Breast epithelium (tissue), 4 donors: ENCODE measurements around the gene RBM4B. TPM values are rescaled to one million over a fixed set of nuclear protein-coding genes. Genes with fewer than 3 reads are reported as not detected.
A peak's percentile ranks its signal among the peaks of the same experiment; 100 is the strongest.

Experiments
- DNase-seq, 2 donors: peaks; one replicate each; pipeline ENCODE4 v3.0.0-alpha.2; 2019; ENCODE audit warnings: low spot score in 2 of 2
- H3K27ac ChIP-seq, 2 donors: fragments of 200-600 bp; sonication (generic) in 1 of 2; one replicate each; pipeline ENCODE4 v1.5.1; 2016 to 2019; ENCODE audit warnings: mild to moderate bottlenecking in 1 of 2
- H3K27me3 ChIP-seq, 2 donors: fragments of 200-600 bp; sonication (generic) in 1 of 2; one replicate each; pipeline versions ENCODE4 v1.5.1 to v1.6.0; 2017 to 2019; ENCODE audit warnings: control low read depth in 1 of 2, mild to moderate bottlenecking in 1 of 2
- H3K36me3 ChIP-seq: fragments of 200-600 bp; one replicate; pipeline ENCODE4 v1.5.1; 2019
- H3K4me1 ChIP-seq, 2 donors: fragments of 200-600 bp; sonication (generic); one replicate each; pipeline ENCODE4 v1.5.1; 2016 to 2019; ENCODE audit warnings: control low read depth in 1 of 2
- H3K4me3 ChIP-seq, 3 donors: fragments of 200-600 bp; sonication (generic); 1 replicate in 2 of 3; 2 replicates in 1 of 3; pipeline ENCODE4 v1.5.1; 2016 to 2019; ENCODE audit warnings: mild to moderate bottlenecking in 3 of 3, moderate library complexity in 2 of 3
- H3K9me3 ChIP-seq, 2 donors: fragments of 200-600 bp; sonication (generic) in 1 of 2; one replicate each; pipeline ENCODE4 v1.5.1; 2016 to 2019; ENCODE audit warnings: control low read depth in 1 of 2
- CTCF ChIP-seq, 3 donors: fragments of 450-650 bp; IDR thresholded peaks; one replicate each; pipeline ENCODE4 v1.5.1; 2016 to 2017; ENCODE audit warnings: antibody characterized with exemption in 3 of 3, mild to moderate bottlenecking in 3 of 3, moderate library complexity in 3 of 3
- POLR2A ChIP-seq: fragments of 450-650 bp; IDR thresholded peaks from one replicate; pipeline ENCODE4 v1.6.1; 2016; ENCODE audit warnings: antibody characterized with exemption, mild to moderate bottlenecking, moderate library complexity
- POLR2AphosphoS5 ChIP-seq, 3 donors: sonication (generic); formaldehyde crosslinking; IDR thresholded peaks; one replicate each; pipeline ENCODE4 v1.6.1; 2017; ENCODE audit warnings: antibody characterized with exemption in 3 of 3
- intact Hi-C: fragments of 100-400 bp; cut with DNase I; formaldehyde crosslinking; loops from one replicate; pipeline ENCODE4 v1.15.1; 2023; ENCODE audit warnings: low total_unique reads
- total RNA-seq, 3 donors: library from RNA; depleted of rRNA; stranded (reverse); fragments of >200 nt; gene quantifications; one replicate each; pipeline ENCODE4 v1.1.0, GENCODE V29; 2016

RBM4B gene
- total RNA-seq, 3 donors from 2014 or later: 14.9 to 43.8 (median 25.9) TPM

DNA sequence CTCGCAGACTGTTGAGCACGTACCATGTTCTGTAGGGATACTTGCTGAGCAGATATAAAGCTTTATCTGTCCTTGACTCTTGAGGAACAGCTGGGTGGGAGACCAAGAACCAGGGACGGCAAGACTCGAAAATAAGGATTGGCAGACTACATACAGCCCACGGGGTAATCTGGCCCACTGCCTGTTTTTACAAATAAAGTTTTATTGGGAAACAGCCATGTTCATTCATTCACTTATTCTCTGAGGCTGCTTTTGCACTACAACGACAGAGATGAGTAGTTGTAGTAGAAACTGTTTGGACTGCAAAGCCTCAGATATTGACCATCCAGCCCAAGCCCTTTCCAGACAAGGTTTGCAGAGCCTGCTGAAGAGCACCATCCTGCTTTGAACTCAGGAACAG is 20.3 kb upstream of the RBM4B start:
- Histone ChIP-seq H3K4me1 (no peaks in the 10 kb centered on the region), H3K27me3 (no peaks in the 10 kb centered on the region), H3K27ac (no peak overlapping the region), H3K9me3 (no peaks in the 10 kb centered on the region), H3K36me3 (no peaks in the 10 kb centered on the region), H3K4me3 (no peak overlapping the region)
- no peak for DNase-seq
- TF ChIP-seq POLR2AphosphoS5 (IDR thresholded peaks at IDR 0.05) (no peak), POLR2A (no peak), CTCF (IDR thresholded peaks at IDR 0.05) (no peak)
- intact Hi-C loops: no loop called here

GRCh38 chr11:66696146-66696545 is 18.5 kb upstream of the RBM4B start:
- no peaks in the 10 kb centered on the region for H3K4me1 ChIP-seq
- intact Hi-C loops: no loop called here

DNA sequence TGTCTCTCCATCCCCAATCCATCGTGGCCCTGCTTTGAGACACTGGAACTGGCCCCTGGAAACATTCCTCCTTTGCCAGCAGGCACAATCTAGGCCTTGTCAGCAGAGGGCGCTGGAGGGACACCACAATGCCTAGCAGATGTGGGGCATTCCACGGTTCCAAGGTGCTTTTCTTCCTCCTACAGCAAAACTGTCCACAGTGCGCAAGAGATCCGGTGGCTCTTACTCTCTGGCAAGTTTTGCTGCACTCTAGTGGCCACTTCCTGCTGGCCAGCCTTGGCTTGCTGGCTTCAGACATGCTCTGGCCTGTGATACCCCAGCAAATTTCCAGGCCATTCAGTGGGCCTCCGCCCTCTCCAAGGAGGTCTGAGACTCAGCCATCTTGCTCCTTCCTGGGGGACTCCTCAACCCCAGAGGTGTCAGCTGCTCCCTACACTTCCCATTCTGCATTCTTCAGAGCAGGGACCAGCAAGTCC is 17.1 kb upstream of the RBM4B start:
- Histone ChIP-seq H3K27ac (peak overlapping the region in 1 of 2 donors; percentile 43), H3K36me3 (no peaks in the 10 kb centered on the region), H3K4me3 (no peak overlapping the region), H3K4me1 (no peaks in the 10 kb centered on the region), H3K9me3 (no peaks in the 10 kb centered on the region), H3K27me3 (no peaks in the 10 kb centered on the region)
- intact Hi-C loops: loop anchor here (5.0 kb wide), 2 partner anchors 133 to 1722 kb away; partner anchors contain the start of gene MAJIN
- TF ChIP-seq CTCF (IDR thresholded peaks at IDR 0.05): peak; percentile 85 to 99 (median 92)
- peak in 2 of 3 donors; percentile 52 to 56 for TF ChIP-seq POLR2AphosphoS5 (IDR thresholded peaks at IDR 0.05)
- TF ChIP-seq POLR2A: no peak
- DNase-seq: peak; percentile 90 to 93

More at GRCh38 chr11:66696146-66696545, 18.5 kb upstream of the RBM4B start:
- Histone ChIP-seq H3K27ac (no peak overlapping the region), H3K9me3 (no peaks in the 10 kb centered on the region), H3K4me3 (no peak overlapping the region), H3K27me3 (no peaks in the 10 kb centered on the region), H3K36me3 (no peaks in the 10 kb centered on the region)
- DNase-seq: no peak
- TF ChIP-seq POLR2A: no peak
- no peak for TF ChIP-seq POLR2AphosphoS5 (IDR thresholded peaks at IDR 0.05)
- TF ChIP-seq CTCF (IDR thresholded peaks at IDR 0.05): no peak

GRCh38 chr11:66694056-66694410 is 16.3 kb upstream of the RBM4B start:
- TF ChIP-seq POLR2AphosphoS5 (IDR thresholded peaks at IDR 0.05) (no peak), CTCF (IDR thresholded peaks at IDR 0.05) (no peak), POLR2A (no peak)
- Histone ChIP-seq H3K27ac (no peak overlapping the region), H3K4me1 (no peaks in the 10 kb centered on the region), H3K27me3 (no peaks in the 10 kb centered on the region), H3K4me3 (no peak overlapping the region), H3K9me3 (no peaks in the 10 kb centered on the region), H3K36me3 (no peaks in the 10 kb centered on the region)
- no peak for DNase-seq
- intact Hi-C loops: loop anchor here (5.0 kb wide), 2 partner anchors 133 to 1722 kb away; partner anchors contain the start of gene MAJIN

GRCh38 chr11:66693356-66694055 is 15.8 kb upstream of the RBM4B start:
- Histone ChIP-seq H3K36me3 (no peaks in the 10 kb centered on the region), H3K9me3 (no peaks in the 10 kb centered on the region), H3K27ac (no peak overlapping the region), H3K4me3 (no peak overlapping the region), H3K27me3 (no peaks in the 10 kb centered on the region), H3K4me1 (no peaks in the 10 kb centered on the region)
- intact Hi-C loops: loop anchor here (5.0 kb wide), 2 partner anchors 134 to 1721 kb away; partner anchors contain the start of gene MAJIN
- TF ChIP-seq POLR2AphosphoS5 (IDR thresholded peaks at IDR 0.05) (no peak), CTCF (IDR thresholded peaks at IDR 0.05) (no peak), POLR2A (no peak)
- no peak for DNase-seq
